NT2/D1 (cell line): ENCODE results near the gene RYR3.
A peak's percentile ranks its signal among the peaks of the same experiment; 100 is the strongest.

Experiments used
- DNase-seq: peaks from one replicate; pipeline ENCODE4 v3.0.0-alpha.2; 2011; ENCODE audit warnings: low read depth, low spot score
- H3K27me3 ChIP-seq: 2 replicates; pipeline ENCODE4 v1.6.0; 2011; ENCODE audit warnings: mild to moderate bottlenecking; ENCODE audit not compliant: insufficient read length, insufficient read depth
- H3K36me3 ChIP-seq: 2 replicates; pipeline ENCODE4 v1.6.1; 2011; ENCODE audit warnings: mild to moderate bottlenecking, low read length, mixed read lengths; ENCODE audit not compliant: insufficient read depth, insufficient read length
- H3K4me1 ChIP-seq: 2 replicates; pipeline ENCODE4 v1.5.1; 2011; ENCODE audit not compliant: insufficient read depth, insufficient read length
- H3K4me3 ChIP-seq: 2 replicates; pipeline ENCODE4 v1.5.1; 2011; ENCODE audit warnings: low read depth; ENCODE audit not compliant: insufficient read length
- H3K9ac ChIP-seq: 2 replicates; pipeline ENCODE4 v1.6.0; 2011; ENCODE audit warnings: low read depth; ENCODE audit not compliant: insufficient read length
- H3K9me3 ChIP-seq: 2 replicates; pipeline ENCODE4 v1.5.1; 2011; ENCODE audit warnings: mild to moderate bottlenecking, low read length; ENCODE audit not compliant: insufficient read depth
- SUZ12 ChIP-seq: IDR thresholded peaks from 2 replicates; pipeline ENCODE4 v1.6.1; 2011; ENCODE audit not compliant: insufficient read length, insufficient read depth; ENCODE audit errors: extremely low read depth
- YY1 ChIP-seq: IDR thresholded peaks from 2 replicates; pipeline ENCODE4 v1.6.1; 2011; ENCODE audit not compliant: insufficient read length, insufficient read depth
- ZNF274 ChIP-seq: IDR thresholded peaks from 2 replicates; pipeline ENCODE4 v1.6.1; 2011; ENCODE audit warnings: mild to moderate bottlenecking, low read depth, low read length

Gene RYR3

GRCh38 chr15:33729653-33730052 lies 418.9 kb downstream of the RYR3 start:
- Histone ChIP-seq H3K9ac (no peak overlapping the region), H3K9me3 (no peaks in the 10 kb centered on the region), H3K4me3 (no peak overlapping the region), H3K27me3 (no peaks in the 10 kb centered on the region), H3K36me3 (peaks cover 4% of the 10 kb centered on the region), H3K4me1 (no peaks in the 10 kb centered on the region)
- peak; percentile 6 for DNase-seq
- no peak for TF ChIP-seq SUZ12
- TF ChIP-seq ZNF274, result no peak
- no peak for TF ChIP-seq YY1

- no peak overlapping the region for H3K9ac ChIP-seq
- no peak for DNase-seq
- no peak overlapping the region for H3K4me3 ChIP-seq
- peaks cover 4% of the 10 kb centered on the region for H3K36me3 ChIP-seq
- no peaks in the 10 kb centered on the region for H3K4me1 ChIP-seq
- TF ChIP-seq ZNF274 (no peak), YY1 (no peak), SUZ12 (no peak)
- no peaks in the 10 kb centered on the region for H3K9me3 ChIP-seq
- H3K27me3 ChIP-seq, result no peaks in the 10 kb centered on the region
Measured at GRCh38 chr15:33730815-33731214, 420.0 kb downstream of the RYR3 start.

GRCh38 chr15:33735143-33735542 lies 424.4 kb downstream of the RYR3 start:
- H3K4me3 ChIP-seq, result no peak overlapping the region

GRCh38 chr15:33735637-33736247 lies 425.0 kb downstream of the RYR3 start:
- H3K9me3 ChIP-seq, result no peaks in the 10 kb centered on the region
- TF ChIP-seq YY1 (no peak), ZNF274 (no peak), SUZ12 (no peak)

More at GRCh38 chr15:33735143-33735542, 424.4 kb downstream of the RYR3 start:
- peaks cover 4% of the 10 kb centered on the region for H3K4me1 ChIP-seq
- no peak for TF ChIP-seq ZNF274
- TF ChIP-seq SUZ12, result no peak
- TF ChIP-seq YY1, result no peak
- H3K9ac ChIP-seq, result no peak overlapping the region
- H3K9me3 ChIP-seq, result no peaks in the 10 kb centered on the region
- H3K27me3 ChIP-seq, result no peaks in the 10 kb centered on the region
- no peak for DNase-seq
- peaks cover 2% of the 10 kb centered on the region for H3K36me3 ChIP-seq

GRCh38 chr15:33737687-33738601 lies 427.2 kb downstream of the RYR3 start:
- Histone ChIP-seq H3K4me1 (peaks cover 4% of the 10 kb centered on the region), H3K27me3 (no peaks in the 10 kb centered on the region), H3K9ac (no peak overlapping the region), H3K4me3 (no peak overlapping the region), H3K36me3 (no peaks in the 10 kb centered on the region), H3K9me3 (no peaks in the 10 kb centered on the region)
- no peak for TF ChIP-seq SUZ12
- no peak for TF ChIP-seq ZNF274
- no peak for TF ChIP-seq YY1
- DNase-seq, result peak; percentile 9

More at GRCh38 chr15:33735637-33736247, 425.0 kb downstream of the RYR3 start:
- peaks cover 4% of the 10 kb centered on the region for H3K4me1 ChIP-seq
- peaks cover 2% of the 10 kb centered on the region for H3K36me3 ChIP-seq
- H3K9ac ChIP-seq, result no peak overlapping the region
- DNase-seq, result peak; percentile 11
- H3K4me3 ChIP-seq, result no peak overlapping the region
- H3K27me3 ChIP-seq, result no peaks in the 10 kb centered on the region

GRCh38 chr15:33738941-33739664 lies 428.3 kb downstream of the RYR3 start:
- H3K9me3 ChIP-seq, result no peaks in the 10 kb centered on the region
- no peak for DNase-seq

GRCh38 chr15:33742306-33742705 lies 431.5 kb downstream of the RYR3 start:
- Histone ChIP-seq H3K36me3 (no peaks in the 10 kb centered on the region), H3K4me3 (no peak overlapping the region), H3K9ac (no peak overlapping the region), H3K27me3 (no peaks in the 10 kb centered on the region), H3K9me3 (no peaks in the 10 kb centered on the region), H3K4me1 (peaks cover 4% of the 10 kb centered on the region)
- no peak for DNase-seq
- TF ChIP-seq SUZ12, result no peak
- TF ChIP-seq YY1, result no peak
- no peak for TF ChIP-seq ZNF274

More at GRCh38 chr15:33738941-33739664, 428.3 kb downstream of the RYR3 start:
- no peak overlapping the region for H3K4me3 ChIP-seq
- TF ChIP-seq ZNF274, result no peak
- no peak for TF ChIP-seq YY1
- TF ChIP-seq SUZ12, result no peak
- H3K9ac ChIP-seq, result no peak overlapping the region
- H3K36me3 ChIP-seq, result no peaks in the 10 kb centered on the region
- H3K4me1 ChIP-seq, result peaks cover 4% of the 10 kb centered on the region
- no peaks in the 10 kb centered on the region for H3K27me3 ChIP-seq
